ENCODE results near the gene TMIE. TPM values are rescaled to one million over a fixed set of nuclear protein-coding genes. Genes with fewer than 3 reads are reported as not detected.

TMIE gene
- total and polyA plus RNA-seq, 7 donors = 0.63 to 1.8 (median 1.3) TPM; not detected in 3

DNA sequence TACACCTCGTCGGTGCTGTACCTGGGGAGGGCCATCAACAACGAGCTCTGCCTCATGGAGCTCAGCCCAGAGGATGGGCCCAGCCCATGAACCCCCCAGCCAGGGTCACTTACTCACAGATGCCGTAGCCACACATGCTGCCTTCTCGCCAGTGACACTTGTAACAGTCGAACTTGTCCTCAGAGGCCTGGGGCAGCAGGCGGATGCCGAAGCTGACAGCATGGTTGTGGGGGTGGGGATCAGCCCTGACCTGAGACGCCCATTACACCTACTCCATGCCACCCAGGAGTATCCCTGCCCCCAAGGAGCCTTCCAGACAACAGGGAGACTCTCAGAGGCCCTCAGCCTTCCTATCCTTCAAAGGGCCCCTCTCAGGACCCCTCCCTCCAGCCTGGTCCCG, 19.8 kb upstream of the TMIE start:
- H3K4me3 ChIP-seq = no peak overlapping the region
- WGBS, 2 donors = 93% methylated on average over 10 of the region's 10 CpGs
- intact Hi-C loops (cut with DNase I) = no loop called here
- no peaks in the 10 kb centered on the region for H3K27me3 ChIP-seq
- H3K36me3 ChIP-seq = no peaks in the 10 kb centered on the region
- no peak overlapping the region for H3K27ac ChIP-seq
- H3K4me1 ChIP-seq = no peaks in the 10 kb centered on the region
- peak; percentile 56 for DNase-seq
- H3K9me3 ChIP-seq = no peaks in the 10 kb centered on the region
- TF ChIP-seq POLR2A (IDR thresholded peaks at IDR 0.05) = no peak
- TF ChIP-seq EP300 (IDR thresholded peaks at IDR 0.05) = no peak
- no peak for TF ChIP-seq POLR2AphosphoS5 (IDR thresholded peaks at IDR 0.05)
- TF ChIP-seq, protein P1, sequence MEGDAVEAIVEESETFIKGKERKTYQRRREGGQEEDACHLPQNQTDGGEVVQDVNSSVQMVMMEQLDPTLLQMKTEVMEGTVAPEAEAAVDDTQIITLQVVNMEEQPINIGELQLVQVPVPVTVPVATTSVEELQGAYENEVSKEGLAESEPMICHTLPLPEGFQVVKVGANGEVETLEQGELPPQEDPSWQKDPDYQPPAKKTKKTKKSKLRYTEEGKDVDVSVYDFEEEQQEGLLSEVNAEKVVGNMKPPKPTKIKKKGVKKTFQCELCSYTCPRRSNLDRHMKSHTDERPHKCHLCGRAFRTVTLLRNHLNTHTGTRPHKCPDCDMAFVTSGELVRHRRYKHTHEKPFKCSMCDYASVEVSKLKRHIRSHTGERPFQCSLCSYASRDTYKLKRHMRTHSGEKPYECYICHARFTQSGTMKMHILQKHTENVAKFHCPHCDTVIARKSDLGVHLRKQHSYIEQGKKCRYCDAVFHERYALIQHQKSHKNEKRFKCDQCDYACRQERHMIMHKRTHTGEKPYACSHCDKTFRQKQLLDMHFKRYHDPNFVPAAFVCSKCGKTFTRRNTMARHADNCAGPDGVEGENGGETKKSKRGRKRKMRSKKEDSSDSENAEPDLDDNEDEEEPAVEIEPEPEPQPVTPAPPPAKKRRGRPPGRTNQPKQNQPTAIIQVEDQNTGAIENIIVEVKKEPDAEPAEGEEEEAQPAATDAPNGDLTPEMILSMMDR (IDR thresholded peaks at IDR 0.05) = no peak

DNA sequence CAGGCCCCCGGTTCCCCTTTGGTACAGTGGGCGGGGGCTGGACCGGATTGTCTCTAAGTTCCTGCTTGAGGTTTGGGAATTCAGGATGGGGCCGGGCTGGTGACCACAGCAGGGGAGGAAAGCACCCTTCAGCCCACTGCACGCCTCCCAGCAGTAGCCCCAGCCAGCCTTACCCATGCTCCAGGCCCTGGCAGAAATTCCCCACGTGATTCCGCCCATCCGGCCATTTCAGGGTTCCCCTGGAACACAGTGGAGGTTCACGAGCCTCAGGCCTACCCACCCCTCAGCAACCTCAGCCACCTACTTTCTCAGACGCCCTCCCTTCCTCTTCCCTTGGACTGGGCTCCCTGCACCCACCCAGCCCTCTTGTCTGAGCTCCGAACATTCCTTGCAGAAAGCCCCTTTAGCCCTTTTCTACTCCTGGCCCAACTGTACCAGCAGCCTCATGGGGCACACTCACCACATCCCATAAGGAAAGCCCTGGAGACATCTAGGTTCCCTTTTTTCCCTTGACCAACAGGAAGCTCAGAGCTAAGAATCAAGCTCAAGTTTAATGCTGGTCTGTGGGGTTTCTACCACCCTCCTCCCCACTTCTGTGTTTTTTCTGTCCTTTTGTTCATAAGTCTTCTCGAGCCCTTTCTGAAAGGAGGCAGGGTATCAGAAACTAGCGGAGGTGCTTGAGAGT, 19.2 kb upstream of the TMIE start:
- intact Hi-C loops (cut with DNase I) = no loop called here

DNA sequence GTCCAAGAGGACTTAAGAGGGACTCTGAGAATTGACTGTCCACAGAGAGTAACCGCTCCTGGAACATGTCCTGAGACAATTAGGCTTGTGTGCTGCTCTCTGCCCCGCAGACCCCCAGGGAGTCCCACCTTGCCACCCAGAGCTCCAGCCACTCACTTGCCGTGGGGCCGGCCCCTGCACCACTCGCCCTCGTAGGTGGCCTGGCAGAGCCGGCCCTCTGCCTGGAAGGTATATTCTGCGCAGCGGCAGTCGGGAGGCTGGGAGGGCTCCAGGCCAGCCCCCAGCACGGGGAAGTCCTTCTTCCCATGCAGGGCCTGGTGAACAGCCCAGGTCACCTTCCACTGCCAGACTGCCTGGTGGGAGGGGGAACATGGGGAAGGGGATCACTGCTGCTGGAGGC, 18.2 kb upstream of the TMIE start:
- H3K27ac ChIP-seq = no peak overlapping the region
- H3K36me3 ChIP-seq = no peaks in the 10 kb centered on the region
- WGBS, 2 donors = 87 to 90% methylated on average over 11 of the region's 11 CpGs
- intact Hi-C loops (cut with DNase I) = no loop called here
- H3K27me3 ChIP-seq = no peaks in the 10 kb centered on the region
- DNase-seq = no peak
- TF ChIP-seq, protein P1 (IDR thresholded peaks at IDR 0.05) = no peak
- TF ChIP-seq POLR2A (IDR thresholded peaks at IDR 0.05) = no peak
- no peak for TF ChIP-seq POLR2AphosphoS5 (IDR thresholded peaks at IDR 0.05)
- TF ChIP-seq EP300 (IDR thresholded peaks at IDR 0.05) = no peak
- H3K4me1 ChIP-seq = no peaks in the 10 kb centered on the region
- H3K4me3 ChIP-seq = no peak overlapping the region
- H3K9me3 ChIP-seq = no peaks in the 10 kb centered on the region

More for the DNA sequence above, 19.2 kb upstream of the TMIE start:
- WGBS, 2 donors = 79 to 83% methylated on average over 13 of the region's 13 CpGs
- TF ChIP-seq POLR2AphosphoS5 (IDR thresholded peaks at IDR 0.05) = no peak
- TF ChIP-seq POLR2A (IDR thresholded peaks at IDR 0.05) = no peak
- TF ChIP-seq EP300 (IDR thresholded peaks at IDR 0.05) = no peak
- TF ChIP-seq, protein P1 (IDR thresholded peaks at IDR 0.05) = no peak
- H3K4me3 ChIP-seq = no peak overlapping the region
- H3K27ac ChIP-seq = no peak overlapping the region
- no peaks in the 10 kb centered on the region for H3K27me3 ChIP-seq
- DNase-seq = peak; percentile 53
- H3K4me1 ChIP-seq = no peaks in the 10 kb centered on the region
- no peaks in the 10 kb centered on the region for H3K36me3 ChIP-seq
- H3K9me3 ChIP-seq = no peaks in the 10 kb centered on the region

DNA sequence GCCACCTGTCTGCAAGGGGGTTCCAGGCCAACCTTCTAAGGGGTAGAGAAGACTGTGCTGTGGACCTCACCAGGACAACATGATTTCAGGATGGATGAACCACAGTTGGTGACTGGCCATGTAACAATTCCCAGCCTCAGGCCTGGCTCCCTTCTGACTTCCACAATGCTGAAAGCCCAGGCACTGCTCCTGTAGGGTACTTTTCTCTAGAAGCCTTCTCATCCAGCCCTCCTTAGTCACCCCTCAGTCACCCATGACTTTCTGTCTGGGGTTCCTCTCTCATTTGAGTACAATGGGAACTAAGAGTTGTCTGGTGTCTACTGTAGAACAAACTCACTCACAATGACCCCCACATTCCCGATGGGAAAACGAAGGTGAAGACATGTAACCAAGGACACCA, 16.3 kb upstream of the TMIE start:
- no peaks in the 10 kb centered on the region for H3K27me3 ChIP-seq
- TF ChIP-seq EP300 (IDR thresholded peaks at IDR 0.05) (no peak), POLR2AphosphoS5 (IDR thresholded peaks at IDR 0.05) (no peak), POLR2A (IDR thresholded peaks at IDR 0.05) (no peak)
- TF ChIP-seq, protein P1 (IDR thresholded peaks at IDR 0.05) = no peak
- no peaks in the 10 kb centered on the region for H3K9me3 ChIP-seq
- no peaks in the 10 kb centered on the region for H3K36me3 ChIP-seq
- intact Hi-C loops (cut with DNase I) = no loop called here
- no peak overlapping the region for H3K27ac ChIP-seq
- WGBS, 2 donors = 90 to 94% methylated on average over 2 of the region's 2 CpGs
- H3K4me1 ChIP-seq = no peaks in the 10 kb centered on the region
- DNase-seq = no peak
- no peak overlapping the region for H3K4me3 ChIP-seq

DNA sequence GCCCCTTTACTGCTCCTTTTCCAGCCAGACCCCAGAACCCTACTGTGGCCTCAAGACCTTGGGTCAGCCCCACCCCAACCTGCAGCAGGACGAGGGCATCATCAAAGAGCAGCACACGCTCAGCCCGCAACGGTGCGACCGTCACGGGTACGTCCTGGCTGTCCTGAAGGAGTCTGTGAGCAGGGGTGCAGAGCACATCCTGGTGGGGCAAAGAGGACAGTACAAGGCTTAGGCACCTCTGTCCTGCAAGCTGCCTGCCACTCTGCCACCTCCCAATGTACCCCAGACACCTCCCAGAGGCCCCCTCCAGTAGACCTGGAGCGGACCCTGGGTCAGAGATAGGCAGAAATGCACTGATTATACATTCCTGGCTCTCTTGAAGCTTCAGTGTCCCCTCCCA, 15.7 kb upstream of the TMIE start:
- TF ChIP-seq EP300 (IDR thresholded peaks at IDR 0.05) (no peak), POLR2AphosphoS5 (IDR thresholded peaks at IDR 0.05) (no peak), POLR2A (IDR thresholded peaks at IDR 0.05) (no peak)
- TF ChIP-seq, protein P1 (IDR thresholded peaks at IDR 0.05) = no peak
- no peaks in the 10 kb centered on the region for H3K9me3 ChIP-seq
- no peak overlapping the region for H3K4me3 ChIP-seq
- no peaks in the 10 kb centered on the region for H3K36me3 ChIP-seq
- DNase-seq = no peak
- H3K27me3 ChIP-seq = no peaks in the 10 kb centered on the region
- intact Hi-C loops (cut with DNase I) = no loop called here
- WGBS, 2 donors = 90 to 91% methylated on average over 9 of the region's 9 CpGs
- H3K4me1 ChIP-seq = no peaks in the 10 kb centered on the region
- H3K27ac ChIP-seq = no peak overlapping the region
